Testis (tissue), 3 donors: ENCODE results near the gene UBAC1. TPM values are rescaled to one million over a fixed set of nuclear protein-coding genes. Genes with fewer than 3 reads are reported as not detected.

ENCODE experiments used
- DNase-seq: peaks from one replicate; pipeline ENCODE4 v3.0.0-alpha.2; 2019
- H3K27ac ChIP-seq, 2 donors: fragments of 200-600 bp; sonication (generic); one replicate each; pipeline ENCODE4 v1.5.1; 2019
- H3K27me3 ChIP-seq: fragments of 200-600 bp; sonication (generic); one replicate; pipeline ENCODE4 v1.5.1; 2019
- H3K36me3 ChIP-seq: fragments of 200-600 bp; sonication (generic); one replicate; pipeline ENCODE4 v1.5.1; 2017; ENCODE audit warnings: low read depth; ENCODE audit errors: missing control alignments
- H3K4me1 ChIP-seq: fragments of 200-600 bp; sonication (generic); one replicate; pipeline ENCODE4 v1.5.1; 2019
- H3K4me3 ChIP-seq, 2 donors: fragments of 200-600 bp; sonication (generic); one replicate each; pipeline ENCODE4 v1.5.1; 2017 to 2019
- H3K9me3 ChIP-seq: fragments of 200-600 bp; sonication (generic); one replicate; pipeline ENCODE4 v1.5.1; 2017
- POLR2A ChIP-seq: fragments of 450-650 bp; IDR thresholded peaks from one replicate; pipeline ENCODE4 v1.6.1; 2017; ENCODE audit warnings: antibody characterized with exemption, mild to moderate bottlenecking, moderate library complexity
- WGBS, 2 donors: methylation state at CpG; one replicate each; pipeline ENCODE4 v1.1.5; 2018; 5-methylcytosine and 5-hydroxymethylcytosine counted together
- intact Hi-C: fragments of 100-400 bp; cut with DNase I; formaldehyde crosslinking; loops from one replicate; pipeline ENCODE4 v1.15.1; 2023; ENCODE audit warnings: low total_unique reads
- polyA plus RNA-seq: library from polyadenylated mRNA; stranded (reverse); fragments of 350-450 nt; fragmentation: Illumina TruSeq; extraction: RNeasy Lipid Tissue Mini Kit (QIAGEN cat#74804); gene quantifications from one replicate; pipeline ENCODE4 v1.2.3, GENCODE V29; 2014; ENCODE audit warnings: low read depth, low replicate concordance; ENCODE audit not compliant: insufficient read depth
- total RNA-seq, 2 donors: library from RNA; depleted of rRNA; stranded (reverse); fragments of >200 nt; gene quantifications; one replicate each; pipeline ENCODE4 v1.2.3, GENCODE V29; 2016
- TF ChIP-seq, protein P1 (sequence below), 3 experiments: fragments of 450-650 bp in 2 of 3; fragments of 200-600 bp in 1 of 3; sonication (generic) in 1 of 3; IDR thresholded peaks; one replicate each; pipeline ENCODE4 v1.5.1; 2016 to 2019; ENCODE audit warnings: antibody characterized with exemption in 3 of 3, mild to moderate bottlenecking in 2 of 3, moderate library complexity in 1 of 3

UBAC1 gene
- total and polyA plus RNA-seq, 3 donors from 2014 or later = 82.2 to 99.5 (median 92.5) TPM

DNA sequence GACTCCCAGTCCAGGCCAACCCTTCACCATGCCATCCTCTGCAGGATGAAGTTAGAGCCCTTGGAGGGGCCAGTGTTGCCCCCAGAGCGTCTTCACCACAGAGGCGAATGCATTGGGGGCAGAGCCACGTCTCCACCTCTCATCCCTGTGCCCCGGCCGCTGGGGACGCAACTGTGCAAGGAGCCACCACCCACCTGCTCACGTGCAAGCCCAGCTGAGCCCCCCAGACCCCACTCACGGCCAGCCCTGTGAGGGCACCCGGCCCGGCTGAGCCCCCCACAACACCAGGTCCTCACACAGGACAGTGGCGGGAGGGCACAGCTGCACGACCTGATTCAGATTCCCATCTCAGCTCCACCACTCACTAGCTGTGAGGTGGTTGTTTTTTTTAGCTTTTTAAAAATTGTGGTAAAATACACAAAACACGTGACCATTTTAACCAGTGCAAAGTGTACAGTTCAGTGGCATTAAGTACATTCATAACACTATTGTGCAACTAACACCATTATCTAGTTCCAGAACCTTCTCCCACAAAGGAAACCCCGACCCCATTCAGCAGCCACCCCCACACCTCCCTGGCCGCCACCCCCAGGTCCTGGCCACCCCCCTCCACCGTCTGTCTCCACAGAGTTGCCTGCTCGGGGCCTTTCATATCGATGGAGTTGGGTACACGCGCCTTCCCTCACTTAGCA lies 33.5 kb upstream of the UBAC1 start:
- H3K4me1 ChIP-seq = peaks cover 27% of the 10 kb centered on the region

DNA sequence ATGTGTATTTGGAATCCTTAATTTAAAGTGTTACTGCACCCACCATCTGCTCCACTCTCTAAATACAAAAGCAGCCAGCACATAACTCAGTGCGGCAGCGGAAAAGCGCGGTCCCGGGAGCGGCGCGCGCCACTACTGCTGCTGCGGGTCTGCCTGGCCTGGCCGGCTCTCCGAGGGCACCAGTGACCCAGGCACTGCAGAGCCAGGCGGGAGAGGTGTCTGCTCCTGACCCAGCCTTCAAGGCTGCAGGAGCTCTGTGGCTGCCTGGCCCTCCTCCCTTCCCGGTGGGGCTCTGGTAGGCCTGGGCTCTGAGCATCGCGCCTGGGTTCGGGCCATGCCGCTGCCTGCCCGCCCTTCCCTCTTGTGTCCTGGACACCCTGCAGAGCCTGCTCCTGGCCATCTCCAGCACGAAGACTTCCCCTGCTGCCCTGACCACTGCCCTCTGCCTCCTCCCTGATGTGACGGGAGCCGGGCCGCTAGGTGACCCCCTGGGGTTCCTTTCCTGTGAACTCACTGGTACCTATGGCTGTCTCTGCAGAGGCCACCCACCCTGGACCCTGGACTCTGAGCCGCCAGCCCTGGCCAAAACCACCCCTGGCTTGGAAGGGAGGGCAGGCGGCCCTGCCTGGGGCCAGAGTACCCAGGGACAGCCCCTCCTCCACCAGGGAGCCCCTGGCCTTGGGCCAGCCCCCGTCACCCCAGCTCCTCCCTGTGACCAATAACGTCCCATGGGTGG lies 32.8 kb upstream of the UBAC1 start:
- no peaks in the 10 kb centered on the region for H3K27me3 ChIP-seq
- H3K36me3 ChIP-seq = no peaks in the 10 kb centered on the region
- intact Hi-C loops = no loop called here
- no peaks in the 10 kb centered on the region for H3K9me3 ChIP-seq
- DNase-seq = no peak
- H3K27ac ChIP-seq = peak overlapping the region; percentile 82 to 89
- 86 to 92% methylated on average over 13 to 26 of the region's 27 CpGs for WGBS, 2 donors
- H3K4me3 ChIP-seq = no peak overlapping the region
- H3K4me1 ChIP-seq = peaks cover 28% of the 10 kb centered on the region
- TF ChIP-seq, protein P1, sequence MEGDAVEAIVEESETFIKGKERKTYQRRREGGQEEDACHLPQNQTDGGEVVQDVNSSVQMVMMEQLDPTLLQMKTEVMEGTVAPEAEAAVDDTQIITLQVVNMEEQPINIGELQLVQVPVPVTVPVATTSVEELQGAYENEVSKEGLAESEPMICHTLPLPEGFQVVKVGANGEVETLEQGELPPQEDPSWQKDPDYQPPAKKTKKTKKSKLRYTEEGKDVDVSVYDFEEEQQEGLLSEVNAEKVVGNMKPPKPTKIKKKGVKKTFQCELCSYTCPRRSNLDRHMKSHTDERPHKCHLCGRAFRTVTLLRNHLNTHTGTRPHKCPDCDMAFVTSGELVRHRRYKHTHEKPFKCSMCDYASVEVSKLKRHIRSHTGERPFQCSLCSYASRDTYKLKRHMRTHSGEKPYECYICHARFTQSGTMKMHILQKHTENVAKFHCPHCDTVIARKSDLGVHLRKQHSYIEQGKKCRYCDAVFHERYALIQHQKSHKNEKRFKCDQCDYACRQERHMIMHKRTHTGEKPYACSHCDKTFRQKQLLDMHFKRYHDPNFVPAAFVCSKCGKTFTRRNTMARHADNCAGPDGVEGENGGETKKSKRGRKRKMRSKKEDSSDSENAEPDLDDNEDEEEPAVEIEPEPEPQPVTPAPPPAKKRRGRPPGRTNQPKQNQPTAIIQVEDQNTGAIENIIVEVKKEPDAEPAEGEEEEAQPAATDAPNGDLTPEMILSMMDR (IDR thresholded peaks at IDR 0.05) = no peak
- TF ChIP-seq POLR2A = no peak

More for the DNA sequence above, 33.5 kb upstream of the UBAC1 start:
- H3K27ac ChIP-seq = no peak overlapping the region
- intact Hi-C loops = no loop called here
- no peaks in the 10 kb centered on the region for H3K36me3 ChIP-seq
- TF ChIP-seq, protein P1 (IDR thresholded peaks at IDR 0.05) = no peak
- no peak for TF ChIP-seq POLR2A
- H3K4me3 ChIP-seq = no peak overlapping the region
- no peaks in the 10 kb centered on the region for H3K27me3 ChIP-seq
- H3K9me3 ChIP-seq = no peaks in the 10 kb centered on the region
- DNase-seq = no peak
- WGBS, 2 donors = 74% methylated on average over 17 to 20 of the region's 20 CpGs

DNA sequence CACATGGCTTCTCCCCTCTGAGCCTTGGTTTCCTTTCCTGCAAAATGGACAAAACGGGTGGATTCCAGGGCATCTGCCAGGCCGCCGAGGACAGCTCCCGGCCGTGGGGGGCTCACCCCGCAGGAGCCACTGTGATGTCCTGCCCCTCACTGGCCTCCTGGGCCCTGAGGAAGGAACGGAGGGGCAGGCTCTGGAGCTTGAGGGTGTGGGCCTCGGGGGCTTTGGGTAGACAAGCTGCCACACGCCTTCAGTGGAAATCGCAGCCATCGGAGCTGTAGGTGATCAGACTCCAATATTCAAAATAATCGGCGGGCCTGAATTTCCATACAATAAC lies 32.2 kb upstream of the UBAC1 start:
- no peaks in the 10 kb centered on the region for H3K27me3 ChIP-seq
- no peak for TF ChIP-seq POLR2A
- TF ChIP-seq, protein P1 (IDR thresholded peaks at IDR 0.05) = no peak
- no peak for DNase-seq
- H3K36me3 ChIP-seq = no peaks in the 10 kb centered on the region
- 64 to 75% methylated on average over 12 to 13 of the region's 13 CpGs for WGBS, 2 donors
- no peaks in the 10 kb centered on the region for H3K9me3 ChIP-seq
- H3K4me1 ChIP-seq = peaks cover 28% of the 10 kb centered on the region
- no peak overlapping the region for H3K4me3 ChIP-seq
- peak overlapping the region; percentile 82 to 89 for H3K27ac ChIP-seq
- intact Hi-C loops = no loop called here

DNA sequence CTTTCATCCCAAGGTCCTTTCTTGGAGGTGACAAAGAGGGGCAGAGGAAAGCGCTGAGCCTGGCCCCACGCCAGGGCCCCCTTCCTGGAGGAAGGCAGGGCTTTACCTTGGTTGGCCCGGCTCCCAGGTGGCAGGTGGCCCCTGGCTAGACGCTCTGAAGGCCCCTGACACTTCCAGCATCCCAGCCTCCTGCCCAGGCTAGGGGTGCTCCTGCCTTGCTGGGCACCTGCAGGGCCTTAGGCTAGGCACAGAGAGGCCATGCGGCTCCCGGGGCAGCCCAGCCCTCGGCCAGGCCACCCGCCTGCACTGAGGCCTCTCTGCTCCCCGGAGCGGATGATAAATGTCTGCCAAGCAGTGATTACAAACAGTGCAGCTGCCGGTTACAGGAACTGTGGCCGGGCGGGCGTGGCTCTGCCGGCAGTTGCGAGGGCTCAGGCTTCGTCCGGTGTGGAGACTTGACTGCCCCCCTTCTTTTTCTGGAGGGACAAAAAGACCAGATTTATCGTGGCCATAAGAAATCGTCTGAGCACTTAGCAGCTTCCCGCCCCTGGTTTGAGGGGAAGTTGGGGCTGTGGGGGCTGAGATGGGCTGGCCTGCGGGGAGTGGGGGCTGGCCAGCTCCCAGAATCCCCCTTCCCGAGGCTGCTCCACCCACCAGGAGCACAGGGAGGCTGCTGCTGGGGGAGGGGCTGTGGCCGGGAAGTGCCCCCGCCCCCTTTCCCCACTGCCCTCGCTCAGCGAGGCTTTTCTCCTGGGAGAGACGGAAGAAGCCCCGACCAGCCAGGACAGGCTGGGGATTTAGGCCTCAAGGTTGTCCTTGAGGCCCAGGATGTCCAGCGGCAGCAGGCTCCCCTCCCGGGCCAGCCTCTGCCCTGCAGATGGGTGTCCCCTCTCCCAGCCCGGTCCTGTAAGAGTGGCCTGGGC lies 31.6 kb upstream of the UBAC1 start:
- Histone ChIP-seq H3K27ac (peak overlapping the region; percentile 82 to 89), H3K4me1 (peaks cover 28% of the 10 kb centered on the region), H3K4me3 (no peak overlapping the region), H3K36me3 (no peaks in the 10 kb centered on the region), H3K27me3 (no peaks in the 10 kb centered on the region), H3K9me3 (no peaks in the 10 kb centered on the region)
- TF ChIP-seq, protein P1 (IDR thresholded peaks at IDR 0.05) = no peak
- no peak for TF ChIP-seq POLR2A
- DNase-seq = peak; percentile 83
- intact Hi-C loops = no loop called here
- WGBS, 2 donors = 23 to 36% methylated on average over 23 to 30 of the region's 32 CpGs
